H9 (cell line): ENCODE measurements around the gene DMPK. TPM values are rescaled to one million over a fixed set of nuclear protein-coding genes. Genes with fewer than 3 reads are reported as not detected.

Source experiments
- DNase-seq: peaks from one replicate; pipeline ENCODE4 v3.0.0-alpha.2; 2017
- H2AFZ ChIP-seq: one replicate; pipeline ENCODE4 v1.6.1; 2013; ENCODE audit warnings: mild to moderate bottlenecking, low read length, control low read depth, moderate library complexity
- H2AK5ac ChIP-seq: 2 replicates; pipeline ENCODE4 v1.6.1; 2013; ENCODE audit warnings: low read length, control low read depth, mixed read lengths; ENCODE audit not compliant: insufficient read length
- H2BK120ac ChIP-seq: one replicate; pipeline ENCODE4 v1.6.1; 2013; ENCODE audit warnings: low read depth, mild to moderate bottlenecking, low read length, control low read depth, inconsistent platforms; ENCODE audit not compliant: poor library complexity, severe bottlenecking
- H2BK12ac ChIP-seq: 2 replicates; pipeline ENCODE4 v1.6.1; 2013; ENCODE audit warnings: low read length, control low read depth, mixed read lengths, low read depth; ENCODE audit not compliant: insufficient read length
- H2BK15ac ChIP-seq: 2 replicates; pipeline ENCODE4 v1.6.1; 2013; ENCODE audit warnings: low read depth, low read length, control low read depth
- H2BK20ac ChIP-seq: one replicate; pipeline ENCODE4 v1.6.1; 2013; ENCODE audit warnings: low read depth, mild to moderate bottlenecking, low read length, control low read depth, inconsistent platforms; ENCODE audit not compliant: poor library complexity, severe bottlenecking
- H2BK5ac ChIP-seq: 2 replicates; pipeline ENCODE4 v1.6.1; 2013; ENCODE audit warnings: low read length, control low read depth, mixed read lengths; ENCODE audit not compliant: insufficient read length
- H3K14ac ChIP-seq: 2 replicates; pipeline ENCODE4 v1.6.1; 2013; ENCODE audit warnings: low read length, control low read depth; ENCODE audit not compliant: insufficient read depth
- H3K18ac ChIP-seq: 2 replicates; pipeline ENCODE4 v1.6.1; 2013; ENCODE audit warnings: low read depth, mild to moderate bottlenecking, mixed read lengths, low read length, control low read depth; ENCODE audit not compliant: insufficient read length
- H3K23ac ChIP-seq: 2 replicates; pipeline ENCODE4 v1.6.1; 2013; ENCODE audit warnings: low read length, control low read depth, mixed read lengths, low read depth; ENCODE audit not compliant: insufficient read length
- H3K23me2 ChIP-seq: 2 replicates; pipeline ENCODE4 v1.6.1; 2013; ENCODE audit warnings: low read depth, mild to moderate bottlenecking, mixed read lengths, low read length, control low read depth; ENCODE audit not compliant: insufficient read length, poor library complexity, severe bottlenecking
- H3K27ac ChIP-seq: 2 replicates; pipeline ENCODE4 v1.5.1; 2013; ENCODE audit warnings: low read length, control low read depth, mixed read lengths, low read depth; ENCODE audit not compliant: insufficient read length
- H3K27me3 ChIP-seq: 2 replicates; pipeline ENCODE4 v1.6.1; 2013; ENCODE audit warnings: low read length, control low read depth, inconsistent platforms; ENCODE audit not compliant: insufficient read depth
- H3K4ac ChIP-seq: 2 replicates; pipeline ENCODE4 v1.6.1; 2013; ENCODE audit warnings: low read depth, mild to moderate bottlenecking, control low read depth, inconsistent platforms, low read length, moderate library complexity
- H3K4me1 ChIP-seq: 2 replicates; pipeline ENCODE4 v1.6.1; 2013; ENCODE audit warnings: low read length, control low read depth, inconsistent platforms; ENCODE audit not compliant: insufficient read depth
- H3K4me2 ChIP-seq: 2 replicates; pipeline ENCODE4 v1.6.1; 2013; ENCODE audit warnings: low read length, control low read depth, mixed read lengths; ENCODE audit not compliant: insufficient read length, insufficient read depth
- H3K56ac ChIP-seq: 2 replicates; pipeline ENCODE4 v1.6.1; 2013; ENCODE audit warnings: low read depth, mild to moderate bottlenecking, mixed read lengths, low read length, control low read depth; ENCODE audit not compliant: insufficient read length
- H3K79me1 ChIP-seq: 2 replicates; pipeline ENCODE4 v1.6.1; 2013; ENCODE audit warnings: low read depth, mild to moderate bottlenecking, moderate library complexity, low read length, control low read depth, inconsistent platforms; ENCODE audit not compliant: insufficient read depth, poor library complexity, severe bottlenecking
- H3K79me2 ChIP-seq: 2 replicates; pipeline ENCODE4 v1.6.1; 2013; ENCODE audit warnings: low read length, control low read depth, inconsistent platforms; ENCODE audit not compliant: insufficient read depth
- H3K9ac ChIP-seq: 2 replicates; pipeline ENCODE4 v1.6.1; 2013; ENCODE audit warnings: low read length, control low read depth, mixed read lengths; ENCODE audit not compliant: insufficient read length; ENCODE audit errors: extremely low read depth
- H3K9me3 ChIP-seq: one replicate; pipeline ENCODE4 v1.6.1; 2013; ENCODE audit warnings: low read depth, low read length, inconsistent platforms; ENCODE audit not compliant: control insufficient read depth
- H3T11ph ChIP-seq: one replicate; pipeline ENCODE4 v1.6.1; 2013; ENCODE audit warnings: mild to moderate bottlenecking, low read length, control low read depth, inconsistent platforms
- H4K20me1 ChIP-seq: one replicate; pipeline ENCODE4 v1.6.1; 2013; ENCODE audit not compliant: control insufficient read depth, insufficient read length, insufficient read depth
- H4K5ac ChIP-seq: 2 replicates; pipeline ENCODE4 v1.6.1; 2013; ENCODE audit warnings: low read depth, mild to moderate bottlenecking, mixed read lengths, low read length, control low read depth; ENCODE audit not compliant: insufficient read length
- H4K8ac ChIP-seq: replicated peaks from 2 replicates; pipeline ENCODE4 v1.6.1; 2013; ENCODE audit warnings: low read length, control low read depth, mixed read lengths, low read depth; ENCODE audit not compliant: insufficient read length
- H4K91ac ChIP-seq: 2 replicates; pipeline ENCODE4 v1.6.1; 2013; ENCODE audit warnings: low read depth, mild to moderate bottlenecking, moderate library complexity, mixed read lengths, low read length, control low read depth; ENCODE audit not compliant: insufficient read length
- H3K27ac Mint-ChIP-seq, 3 experiments: 2 replicates in 2 of 3; 3 replicates in 1 of 3; pipeline ENCODE4 v1.8.0; 2020 to 2021; ENCODE audit warnings: mixed read lengths in 3 of 3, mild to moderate bottlenecking in 1 of 3, moderate library complexity in 1 of 3
- H3K27me3 Mint-ChIP-seq: 2 replicates; pipeline ENCODE4 v1.8.0; 2021; ENCODE audit warnings: low read depth, mild to moderate bottlenecking, moderate library complexity, mixed read lengths
- H3K36me3 Mint-ChIP-seq, 3 experiments: 2 replicates in 2 of 3; 3 replicates in 1 of 3; pipeline ENCODE4 v1.8.0; 2020 to 2021; ENCODE audit warnings: low read depth in 3 of 3, mixed read lengths in 3 of 3; ENCODE audit not compliant: insufficient read depth in 1 of 3
- H3K4me1 Mint-ChIP-seq, 2 experiments: 2 replicates each; pipeline ENCODE4 v1.8.0; 2020; ENCODE audit warnings: mixed read lengths in 2 of 2
- H3K4me3 Mint-ChIP-seq, 2 experiments: 2 replicates in 1 of 2; 3 replicates in 1 of 2; pipeline ENCODE4 v1.8.0; 2020 to 2021; ENCODE audit warnings: mild to moderate bottlenecking in 2 of 2, mixed read lengths in 2 of 2, moderate library complexity in 1 of 2
- H3K9me3 Mint-ChIP-seq, 2 experiments: 2 replicates in 1 of 2; 3 replicates in 1 of 2; pipeline ENCODE4 v1.8.0; 2020; ENCODE audit warnings: mild to moderate bottlenecking in 2 of 2, mixed read lengths in 2 of 2, moderate library complexity in 1 of 2
- CTCF ChIP-seq: fragments of 200-600 bp; sonication (generic); conservative IDR thresholded peaks from 3 replicates; pipeline ENCODE4 v1.8.0; 2021; ENCODE audit warnings: antibody characterized with exemption, mild to moderate bottlenecking
- WGBS: extraction: QIAGEN DNeasy Blood & Tissue Kit; methylation state at CpG from one replicate; pipeline ENCODE4 v1.1.7; 2013; ENCODE audit warnings: missing lambda C conversion rate, low lambda C conversion rate, mixed read lengths; ENCODE audit not compliant: insufficient read length; ENCODE audit errors: extremely low coverage; 5-methylcytosine and 5-hydroxymethylcytosine counted together
- total RNA-seq: library from RNA; stranded (reverse); gene quantifications from 2 replicates; pipeline ENCODE4 v1.2.1, GENCODE V29; 2021

DMPK gene
- total RNA-seq, 1 experiment from 2014 or later, result 67.4 TPM

- Histone ChIP-seq H3K27me3 (no peaks in the 10 kb centered on the region), H4K20me1 (no peaks in the 10 kb centered on the region), H3K9ac (no peak overlapping the region), H4K5ac (no peak overlapping the region), H3K56ac (no peak overlapping the region), H2BK12ac (no peak overlapping the region), H2AFZ (no peak overlapping the region), H2BK15ac (no peak overlapping the region), H2BK120ac (no peak overlapping the region), H3K27ac (no peak overlapping the region), H3K79me2 (no peaks in the 10 kb centered on the region), H3T11ph (no peak overlapping the region), H3K4me1 (0 out of 2 replicates have a peak, but pooled peaks cover 1% of the 10 kb centered on the region), H4K8ac (no peak overlapping the region), H3K23ac (no peak overlapping the region), H3K4me2 (no peak overlapping the region), H3K18ac (no peak overlapping the region), H2BK5ac (no peak overlapping the region), H3K23me2 (peaks cover 13% of the 10 kb centered on the region), H4K91ac (no peak overlapping the region), H2BK20ac (no peak overlapping the region), H2AK5ac (no peak overlapping the region), H3K79me1 (no peaks in the 10 kb centered on the region), H3K9me3 (no peaks in the 10 kb centered on the region), H3K4ac (no peak overlapping the region), H3K14ac (no peak overlapping the region)
- H3K4me1 Mint-ChIP-seq, result peaks cover 24 to 40% of the 10 kb centered on the region in 2 experiments
- DNase-seq, result peak; percentile 70
- peak overlapping the region in 1 of 2 experiments; percentile 95; a peak in 2 of 5 replicates for H3K4me3 Mint-ChIP-seq
- H3K27me3 Mint-ChIP-seq, result peaks cover 3% of the 10 kb centered on the region
- no CpG with 5 or more reads among the region's 19 CpGs for WGBS
- no peak for TF ChIP-seq CTCF
- H3K36me3 Mint-ChIP-seq, result peaks cover 8 to 41% (median 38%) of the 10 kb centered on the region in 3 experiments; a peak in 6 of 7 replicates
- peak overlapping the region in 2 of 3 experiments; percentile 76 to 90; a peak in 4 of 7 replicates for H3K27ac Mint-ChIP-seq
- H3K9me3 Mint-ChIP-seq, result no peaks in the 10 kb centered on the region
These were observed 35.5 kb upstream of the DMPK start for GRCh38 chr19:45817725-45818301.
